Activated CD8-positive, alpha-beta memory T cell treated with anti-CD3 and anti-CD28 coated beads for 24 hours (primary cell): ENCODE data around the gene AP1M1.
"Not testable (repeated sequence)": the region's sequence is repeated elsewhere in the genome, so short reads cannot be mapped to it uniquely, and the experiment has no call there.

Source experiments
- DNase-seq: peaks from one replicate; pipeline ENCODE4 v3.0.0-alpha.2; 2020

AP1M1 gene

GRCh38 chr19:16265205-16265604, 67.5 kb downstream of the AP1M1 start:
- no peak for DNase-seq

DNA sequence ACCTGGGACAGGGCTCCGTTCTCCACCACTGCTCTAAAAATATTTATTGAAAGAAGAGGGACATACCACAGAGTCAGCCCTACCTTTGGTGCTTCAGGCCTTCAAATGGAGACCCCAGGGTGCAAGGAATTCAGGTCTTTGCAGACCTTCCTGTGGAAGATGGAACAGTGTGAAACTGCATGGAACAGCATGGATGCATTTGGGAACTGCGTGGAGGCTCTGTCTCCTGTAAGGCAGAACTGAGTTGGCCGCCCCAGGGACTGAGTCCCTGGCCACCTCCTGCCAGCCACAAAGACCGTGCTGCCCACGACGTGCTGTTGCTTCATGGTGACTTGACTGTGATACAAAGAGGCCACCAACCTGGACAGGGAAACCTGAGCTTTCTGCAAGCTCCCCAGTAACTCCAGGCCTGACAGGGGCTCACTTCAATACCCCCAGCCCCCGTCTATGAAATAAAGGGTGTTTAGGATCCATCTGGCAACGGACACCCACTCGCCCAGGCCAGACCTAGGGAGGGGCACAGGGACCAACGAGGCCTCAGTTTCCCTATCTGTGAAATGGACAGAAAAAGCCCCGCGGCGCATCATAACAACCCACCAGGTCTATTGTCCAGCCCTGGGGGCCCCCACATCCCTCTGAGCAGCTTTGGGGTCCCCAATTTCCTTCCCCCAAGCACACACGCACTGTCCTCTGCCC, 68.3 kb downstream of the AP1M1 start:
- DNase-seq: no peak

DNA sequence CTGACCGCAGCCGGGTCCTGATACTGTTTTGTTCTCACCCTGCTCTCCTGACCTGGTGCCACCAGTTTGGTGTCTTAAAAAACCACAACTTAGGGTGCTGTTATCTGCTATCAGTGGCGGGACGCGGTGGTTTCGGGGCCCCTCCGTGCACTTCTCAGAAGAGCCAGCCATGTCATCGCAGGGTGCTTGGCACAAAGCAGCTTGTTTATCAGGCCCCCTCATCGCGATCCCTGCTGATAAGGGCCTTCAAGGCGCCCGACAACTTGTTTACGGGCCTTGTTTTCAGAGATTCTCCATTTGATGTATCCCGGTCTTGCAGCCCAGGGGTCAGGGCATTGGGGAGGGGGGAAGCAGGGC, 68.9 kb downstream of the AP1M1 start:
- peak; percentile 76 for DNase-seq

DNA sequence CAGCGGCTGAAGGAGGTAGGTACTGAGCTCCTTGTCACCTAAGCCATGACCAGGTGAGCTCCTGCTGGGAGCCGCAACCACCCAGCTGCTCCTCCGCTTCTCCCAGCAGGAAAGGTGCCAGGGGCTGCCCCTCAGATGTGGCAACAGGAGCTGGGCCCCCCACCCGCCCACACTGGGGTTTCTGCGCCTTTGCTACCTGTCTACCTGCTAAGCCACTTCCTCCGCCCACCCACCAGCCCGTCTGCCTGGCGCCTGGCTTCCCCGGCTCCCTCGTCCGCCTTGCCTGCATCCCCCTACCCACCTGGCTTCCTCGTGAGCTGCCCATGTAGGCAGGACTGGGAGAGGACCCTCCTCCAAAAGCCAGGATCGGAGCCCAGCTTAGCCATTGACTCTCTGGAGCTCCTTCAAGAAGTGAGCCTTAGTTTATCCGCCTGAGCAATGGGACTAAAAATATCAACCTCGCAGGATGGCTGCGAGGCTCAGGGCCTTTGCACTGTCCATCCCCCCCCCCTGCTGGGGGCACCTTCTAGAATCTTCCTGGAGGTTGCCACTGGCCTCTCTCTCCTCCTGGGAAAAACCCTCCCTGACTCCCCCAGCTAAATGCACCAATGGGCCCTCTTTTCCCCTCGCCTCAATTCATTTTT, 71.1 kb downstream of the AP1M1 start:
- peak; percentile 74 for DNase-seq

DNA sequence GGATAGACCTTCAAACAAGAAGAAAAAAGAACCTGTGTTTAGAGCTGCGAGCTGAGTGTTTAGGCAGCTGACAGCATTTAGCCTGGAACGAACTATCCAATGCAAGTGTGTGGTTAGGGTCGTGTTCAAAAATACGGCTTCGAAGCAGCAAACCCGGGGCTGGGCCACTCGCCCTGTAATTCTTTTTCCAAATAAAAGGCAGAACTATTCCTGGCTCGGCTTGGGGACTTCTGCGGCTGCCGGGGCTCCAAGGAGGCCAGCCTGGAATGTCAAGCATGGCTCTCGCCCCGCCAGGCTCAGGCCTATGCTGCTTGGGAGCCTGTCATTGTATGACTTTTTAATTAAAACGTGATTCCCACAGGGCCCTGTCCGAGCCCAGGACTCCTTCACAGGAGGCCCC, 75.2 kb downstream of the AP1M1 start:
- DNase-seq: no peak

- DNase-seq: no peak
These were observed 76.7 kb downstream of the AP1M1 start for GRCh38 chr19:16274447-16274846.

GRCh38 chr19:16280306-16280705, 82.6 kb downstream of the AP1M1 start:
- no peak for DNase-seq

DNA sequence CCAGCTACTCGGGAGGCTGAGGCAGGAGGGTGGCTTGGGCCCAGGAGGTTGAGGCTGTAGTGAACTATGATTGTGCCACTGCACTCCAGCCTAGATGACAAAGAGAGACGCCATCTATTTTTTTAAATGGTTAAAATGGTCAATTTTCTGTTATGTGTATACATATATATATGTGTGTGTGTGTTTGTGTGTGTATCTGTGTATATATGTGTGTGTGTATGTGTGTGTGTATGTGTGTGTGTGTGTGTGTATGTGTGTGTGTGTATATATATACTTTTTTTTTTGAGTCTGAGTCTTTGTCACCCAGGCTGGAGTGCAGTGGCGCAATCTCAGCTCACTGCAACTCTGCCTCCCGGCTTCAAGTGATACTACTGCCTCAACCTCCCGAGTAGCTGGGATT, 84.0 kb downstream of the AP1M1 start:
- no peak for DNase-seq

GRCh38 chr19:16283210-16284061, 85.7 kb downstream of the AP1M1 start:
- peak; percentile 87 for DNase-seq

DNA sequence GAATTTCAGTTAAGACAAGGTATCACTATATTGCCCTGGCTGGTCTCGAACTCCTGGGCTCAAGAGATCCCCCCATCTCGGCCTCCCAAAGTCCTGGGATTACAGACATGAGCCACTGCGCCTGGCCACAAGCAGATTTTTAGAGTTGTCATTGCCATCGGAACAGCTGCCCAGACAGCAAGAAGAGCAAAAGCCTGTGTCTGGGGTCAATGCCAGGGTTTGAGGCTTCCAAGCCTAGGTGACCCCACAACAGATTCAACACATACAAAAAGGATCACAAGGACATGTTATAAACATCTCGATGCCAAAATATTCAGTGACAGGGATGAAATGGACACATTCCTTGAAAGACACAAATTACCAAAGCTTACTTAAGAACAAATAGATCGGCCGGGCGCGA, 86.8 kb downstream of the AP1M1 start:
- DNase-seq: no peak

GRCh38 chr19:16285079-16285478, 87.4 kb downstream of the AP1M1 start:
- not testable (repeated sequence) for DNase-seq

DNA sequence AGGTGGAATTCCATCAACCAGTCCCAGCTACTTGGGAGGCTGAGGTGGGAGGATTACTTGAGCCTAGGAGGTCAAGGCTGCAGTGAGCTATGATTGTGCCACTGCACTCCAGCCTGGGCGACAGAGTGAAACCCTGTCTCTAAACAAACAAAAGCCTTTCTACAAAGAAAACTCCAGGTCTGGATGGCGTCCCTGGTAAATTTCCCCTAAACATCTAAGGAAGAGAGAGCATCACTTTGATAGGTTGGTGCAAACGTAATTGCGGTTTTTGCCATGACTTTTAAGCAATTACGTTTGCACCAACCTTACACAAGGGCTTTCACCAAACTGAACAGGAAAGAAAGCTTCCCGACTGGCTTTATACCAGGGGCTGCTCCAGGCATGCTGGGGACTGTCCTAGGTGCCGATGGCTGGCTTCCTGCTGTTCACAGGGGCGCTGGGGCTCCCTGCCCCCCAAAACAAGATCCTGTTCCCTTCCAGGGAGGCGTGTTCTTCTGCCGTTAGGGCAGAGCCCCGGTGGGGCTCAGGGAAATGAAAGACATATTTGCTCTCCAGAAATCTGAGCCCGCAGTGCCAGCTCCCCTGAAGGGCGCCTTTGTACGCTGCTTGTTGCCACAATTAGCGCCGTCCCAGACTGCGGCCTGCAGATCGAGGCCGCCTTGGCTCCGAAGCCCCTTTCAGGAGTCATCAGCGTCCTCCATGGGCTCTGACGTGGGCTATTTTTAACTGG, 88.2 kb downstream of the AP1M1 start:
- no peak for DNase-seq

DNA sequence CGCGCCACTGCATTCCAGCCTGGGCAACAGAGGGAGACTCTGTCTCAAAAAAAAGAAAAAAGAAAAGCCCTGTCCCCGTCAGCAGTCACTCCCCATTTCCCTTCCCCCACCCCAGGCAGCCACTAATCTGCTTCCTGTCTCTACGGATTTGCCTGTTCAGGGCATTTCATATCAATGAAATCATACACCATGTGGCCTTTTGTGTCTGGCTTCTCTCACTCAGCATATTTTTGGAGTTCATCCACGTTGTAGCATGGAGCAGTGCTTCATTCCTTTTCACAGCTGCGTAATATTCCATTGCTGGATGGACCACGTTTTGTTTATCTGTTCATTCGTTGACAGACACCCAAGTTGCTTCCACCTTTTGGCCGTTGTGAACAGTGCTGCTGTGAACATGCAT, 90.8 kb downstream of the AP1M1 start:
- no peak for DNase-seq

GRCh38 chr19:16289594-16289993, 91.9 kb downstream of the AP1M1 start:
- DNase-seq: no peak

DNA sequence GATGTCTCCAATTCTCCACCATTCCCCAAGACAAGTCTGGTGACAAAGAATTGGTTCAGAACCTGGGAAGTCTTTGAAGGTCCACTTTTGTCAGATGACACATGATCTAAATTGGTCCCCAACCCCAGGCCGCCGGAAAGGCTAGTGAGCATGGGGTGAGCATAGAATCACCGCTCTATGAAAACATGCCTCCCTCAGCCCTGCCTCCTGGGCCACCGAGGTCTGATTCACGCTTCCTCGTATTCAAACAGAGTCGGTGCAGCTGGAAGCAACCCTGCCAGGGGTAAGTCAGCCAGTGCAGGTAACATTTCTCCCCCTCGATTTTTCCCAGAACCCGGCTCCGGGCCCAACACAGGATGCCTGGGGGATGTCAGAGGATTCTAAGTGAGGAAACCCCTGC, 93.0 kb downstream of the AP1M1 start:
- no peak for DNase-seq

DNA sequence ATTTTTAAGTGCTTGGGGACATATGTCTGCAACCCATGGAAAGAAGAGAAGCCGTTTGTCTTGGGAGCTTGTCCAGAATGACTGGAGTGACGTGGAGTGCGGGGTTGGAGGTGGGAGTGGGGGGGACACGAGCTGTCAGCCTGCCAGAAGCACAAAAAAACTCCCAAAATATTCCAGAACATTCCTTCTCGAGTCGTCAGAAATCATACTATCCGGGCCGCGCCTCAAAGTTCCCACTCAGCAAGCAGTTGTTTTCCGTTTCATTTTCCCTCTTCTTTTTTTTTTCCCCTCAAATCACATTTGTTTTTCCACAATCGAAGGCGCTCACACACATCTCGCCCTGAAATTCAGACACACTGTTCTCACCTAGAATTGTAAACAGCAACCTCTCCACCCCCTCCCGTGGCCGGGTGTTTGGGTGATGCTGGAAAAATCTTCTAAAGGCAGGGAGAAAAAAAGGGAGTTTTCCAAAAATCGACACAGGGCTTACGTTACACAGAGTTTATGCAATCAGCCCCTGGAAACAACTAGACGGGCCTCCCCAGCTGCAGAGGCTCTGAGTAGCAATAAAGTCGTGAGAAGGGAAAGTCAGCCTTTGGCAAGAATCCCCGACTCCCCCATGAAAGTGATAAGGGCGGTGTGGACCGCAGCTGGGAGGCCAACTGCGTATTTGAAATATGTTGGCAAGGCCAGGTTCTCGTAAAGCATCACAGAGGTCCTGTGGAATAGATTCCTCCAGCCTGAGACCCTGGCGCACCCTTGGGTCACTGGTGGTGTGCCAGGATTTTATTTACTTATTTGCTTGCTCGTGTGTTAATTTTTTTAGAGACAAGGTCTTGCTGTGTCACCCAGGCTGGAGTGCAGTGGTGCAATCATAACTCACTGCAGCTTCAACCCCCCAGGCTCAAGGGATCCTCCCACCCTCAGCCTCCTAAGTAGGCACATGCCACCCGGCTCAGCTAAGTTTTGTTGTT, 95.7 kb downstream of the AP1M1 start:
- no peak for DNase-seq

- DNase-seq: no peak
These were observed 97.3 kb downstream of the AP1M1 start for GRCh38 chr19:16295057-16295456.
